Body of pancreas (tissue), 4 donors: ENCODE measurements around the gene KRTAP20-2. TPM values are rescaled to one million over a fixed set of nuclear protein-coding genes. Genes with fewer than 3 reads are reported as not detected.

Source experiments
- ATAC-seq: fragments of 150-250 bp; one replicate; pipeline ENCODE4 v1.9.1; 2016
- DNase-seq, 4 donors: peaks; one replicate each; pipeline ENCODE4 v3.0.0-alpha.2; 2019
- H3K27ac ChIP-seq, 4 donors: fragments of 200-600 bp; sonication (generic); 1 replicate in 3 of 4; 2 replicates in 1 of 4; pipeline versions ENCODE4 v1.5.1 to v1.6.1; 2016 to 2019; ENCODE audit warnings: mild to moderate bottlenecking in 1 of 4, mixed read lengths in 1 of 4, moderate library complexity in 1 of 4
- H3K27me3 ChIP-seq, 2 donors: fragments of 200-600 bp; sonication (generic); one replicate each; pipeline ENCODE4 v1.6.0; 2016; ENCODE audit warnings: mild to moderate bottlenecking in 1 of 2
- H3K36me3 ChIP-seq, 2 donors: fragments of 200-600 bp; sonication (generic); replicated peaks in 1 of 2; 2 replicates each; pipeline ENCODE4 v1.5.1; 2016; ENCODE audit warnings: low read depth in 2 of 2; ENCODE audit not compliant: insufficient read depth in 1 of 2
- H3K4me1 ChIP-seq: fragments of 200-600 bp; sonication (generic); one replicate; pipeline ENCODE4 v1.6.0; 2016
- H3K4me3 ChIP-seq, 2 donors: fragments of 200-600 bp; sonication (generic); 1 replicate in 1 of 2; 2 replicates in 1 of 2; pipeline ENCODE4 v1.5.1; 2016 to 2019
- H3K9me3 ChIP-seq, 3 donors: fragments of 200-600 bp; sonication (generic); 1 replicate in 2 of 3; 2 replicates in 1 of 3; pipeline ENCODE4 v1.5.1; 2016
- POLR2A ChIP-seq, 3 donors: fragments of 450-650 bp; IDR thresholded peaks; one replicate each; pipeline ENCODE4 v1.6.1; 2016; ENCODE audit warnings: antibody characterized with exemption in 3 of 3, mild to moderate bottlenecking in 2 of 3
- WGBS, 2 donors: methylation state at CpG; one replicate each; pipeline ENCODE4 v1.1.5; 2017; 5-methylcytosine and 5-hydroxymethylcytosine counted together
- intact Hi-C: fragments of 100-400 bp; cut with DNase I; formaldehyde crosslinking; loops from one replicate; pipeline ENCODE4 v1.15.1; 2023
- total RNA-seq, 2 donors: library from RNA; depleted of rRNA; stranded (reverse); fragments of >200 nt; gene quantifications; one replicate each; pipeline ENCODE4 v1.1.0, GENCODE V29; 2016
- TF ChIP-seq, protein P1 (sequence below), 7 experiments: fragments of 450-650 bp in 4 of 7; fragments of 200-600 bp in 3 of 7; sonication (generic) in 3 of 7; IDR thresholded peaks; one replicate each; pipeline ENCODE4 v1.5.1; 2016 to 2019; ENCODE audit warnings: antibody characterized with exemption in 7 of 7

The KRTAP20-2 gene
- total RNA-seq, 2 donors from 2014 or later = not detected

- Histone ChIP-seq H3K4me3 (no peak overlapping the region), H3K9me3 (no peaks in the 10 kb centered on the region), H3K4me1 (no peaks in the 10 kb centered on the region), H3K36me3 (no peaks in the 10 kb centered on the region), H3K27me3 (no peaks in the 10 kb centered on the region), H3K27ac (no peak overlapping the region)
- no peak for ATAC-seq
- intact Hi-C loops = no loop called here
- DNase-seq = no peak
- TF ChIP-seq, protein P1, sequence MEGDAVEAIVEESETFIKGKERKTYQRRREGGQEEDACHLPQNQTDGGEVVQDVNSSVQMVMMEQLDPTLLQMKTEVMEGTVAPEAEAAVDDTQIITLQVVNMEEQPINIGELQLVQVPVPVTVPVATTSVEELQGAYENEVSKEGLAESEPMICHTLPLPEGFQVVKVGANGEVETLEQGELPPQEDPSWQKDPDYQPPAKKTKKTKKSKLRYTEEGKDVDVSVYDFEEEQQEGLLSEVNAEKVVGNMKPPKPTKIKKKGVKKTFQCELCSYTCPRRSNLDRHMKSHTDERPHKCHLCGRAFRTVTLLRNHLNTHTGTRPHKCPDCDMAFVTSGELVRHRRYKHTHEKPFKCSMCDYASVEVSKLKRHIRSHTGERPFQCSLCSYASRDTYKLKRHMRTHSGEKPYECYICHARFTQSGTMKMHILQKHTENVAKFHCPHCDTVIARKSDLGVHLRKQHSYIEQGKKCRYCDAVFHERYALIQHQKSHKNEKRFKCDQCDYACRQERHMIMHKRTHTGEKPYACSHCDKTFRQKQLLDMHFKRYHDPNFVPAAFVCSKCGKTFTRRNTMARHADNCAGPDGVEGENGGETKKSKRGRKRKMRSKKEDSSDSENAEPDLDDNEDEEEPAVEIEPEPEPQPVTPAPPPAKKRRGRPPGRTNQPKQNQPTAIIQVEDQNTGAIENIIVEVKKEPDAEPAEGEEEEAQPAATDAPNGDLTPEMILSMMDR (IDR thresholded peaks at IDR 0.05) = no peak
- TF ChIP-seq POLR2A (IDR thresholded peaks at IDR 0.05) = no peak
These were observed 14.9 kb upstream of the KRTAP20-2 start for GRCh38 chr21:30620080-30620479.

GRCh38 chr21:30620522-30620921, 14.5 kb upstream of the KRTAP20-2 start, which contains the start of gene KRTAP20-4:
Gene KRTAP20-4, plus strand, starts transcription at chr21:30620627.
- intact Hi-C loops = no loop called here
- WGBS, 2 donors = 70 to 80% methylated on average over 3 of the region's 3 CpGs
- DNase-seq (no peak), ATAC-seq (no peak)
- no peaks in the 10 kb centered on the region for H3K27me3 ChIP-seq
- H3K36me3 ChIP-seq = no peaks in the 10 kb centered on the region
- no peak within 1 kb of the TSS for H3K4me3 ChIP-seq
- TF ChIP-seq, protein P1 (IDR thresholded peaks at IDR 0.05) = no peak
- no peak for TF ChIP-seq POLR2A (IDR thresholded peaks at IDR 0.05)
- no peak within 1 kb of the TSS for H3K27ac ChIP-seq
- H3K9me3 ChIP-seq = no peaks in the 10 kb centered on the region
- no peaks in the 10 kb centered on the region for H3K4me1 ChIP-seq

DNA sequence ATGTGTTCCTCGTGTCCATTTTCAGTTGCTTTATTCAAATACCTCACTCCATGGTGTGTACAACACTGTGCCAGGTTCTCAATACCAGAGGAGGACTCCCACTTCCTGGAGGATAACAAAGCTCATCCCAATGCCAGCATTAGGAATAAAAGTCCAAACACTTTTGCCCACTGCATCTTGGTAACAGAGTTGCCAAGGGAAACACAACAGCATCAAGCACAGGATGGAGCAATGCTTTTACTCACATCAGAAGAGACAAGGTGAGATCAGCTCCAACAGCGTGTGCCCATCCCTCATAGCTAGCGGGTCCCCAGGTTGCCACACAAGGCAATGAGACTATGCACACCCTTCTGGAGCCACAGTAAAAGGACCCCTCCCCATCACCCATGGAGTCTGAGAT, 11.6 kb upstream of the KRTAP20-2 start:
- H3K4me3 ChIP-seq = no peak overlapping the region
- DNase-seq = no peak
- no peak overlapping the region for H3K27ac ChIP-seq
- TF ChIP-seq, protein P1 (IDR thresholded peaks at IDR 0.05) = no peak
- 68 to 82% methylated on average over 3 of the region's 3 CpGs for WGBS, 2 donors
- no peaks in the 10 kb centered on the region for H3K4me1 ChIP-seq
- no peaks in the 10 kb centered on the region for H3K27me3 ChIP-seq
- no peaks in the 10 kb centered on the region for H3K9me3 ChIP-seq
- no peak for ATAC-seq
- intact Hi-C loops = no loop called here
- no peaks in the 10 kb centered on the region for H3K36me3 ChIP-seq

GRCh38 chr21:30625449-30626165, 9.4 kb upstream of the KRTAP20-2 start:
- ATAC-seq = no peak

More at GRCh38 chr21:30625449-30626165, 9.4 kb upstream of the KRTAP20-2 start:
- H3K36me3 ChIP-seq = no peaks in the 10 kb centered on the region
- H3K4me1 ChIP-seq = no peaks in the 10 kb centered on the region
- H3K27me3 ChIP-seq = no peaks in the 10 kb centered on the region
- H3K4me3 ChIP-seq = no peak overlapping the region
- intact Hi-C loops = no loop called here
- no peak overlapping the region for H3K27ac ChIP-seq
- 84 to 85% methylated on average over 3 to 4 of the region's 4 CpGs for WGBS, 2 donors
- TF ChIP-seq, protein P1 (IDR thresholded peaks at IDR 0.05) = no peak
- TF ChIP-seq POLR2A (IDR thresholded peaks at IDR 0.05) = no peak
- H3K9me3 ChIP-seq = no peaks in the 10 kb centered on the region
- no peak for DNase-seq
